ENCODE data around the gene CIB1. TPM values are rescaled to one million over a fixed set of nuclear protein-coding genes. Genes with fewer than 3 reads are reported as not detected.

The CIB1 gene
- total RNA-seq, 3 donors from 2014 or later, result 30.2 to 61.3 (median 49.5) TPM

- no peak for DNase-seq (ENCODE audit: low spot score in 2 of 2)
- no peaks in the 10 kb centered on the region for H3K9me3 ChIP-seq
- H3K36me3 ChIP-seq, result no peaks in the 10 kb centered on the region
- no peaks in the 10 kb centered on the region for H3K27me3 ChIP-seq
- peaks cover 4 to 7% of the 10 kb centered on the region in 2 donors for H3K4me1 ChIP-seq
- no peak overlapping the region for H3K4me3 ChIP-seq
- intact Hi-C loops (cut with DNase I; ENCODE audit: low total_unique reads), result no loop called here
- H3K27ac ChIP-seq, result no peak overlapping the region
- TF ChIP-seq CTCF (IDR thresholded peaks at IDR 0.05) (no peak), POLR2AphosphoS5 (IDR thresholded peaks at IDR 0.05) (no peak), POLR2A (IDR thresholded peaks at IDR 0.05) (no peak)
Observed at GRCh38 chr15:90217671-90218394, 15.9 kb downstream of the CIB1 start.

GRCh38 chr15:90214553-90215196 lies 19.1 kb downstream of the CIB1 start:
- no peak for DNase-seq (ENCODE audit: low spot score in 2 of 2)
- intact Hi-C loops (cut with DNase I; ENCODE audit: low total_unique reads), result loop anchor here (5.0 kb wide), 1 partner anchor 47 kb away; no protein-coding TSS in a partner anchor
- Histone ChIP-seq H3K27me3 (no peaks in the 10 kb centered on the region), H3K9me3 (no peaks in the 10 kb centered on the region), H3K27ac (no peak overlapping the region), H3K36me3 (no peaks in the 10 kb centered on the region), H3K4me3 (no peak overlapping the region), H3K4me1 (peaks cover 0 to 12% of the 10 kb centered on the region in 2 donors)
- TF ChIP-seq POLR2A (IDR thresholded peaks at IDR 0.05) (no peak), POLR2AphosphoS5 (IDR thresholded peaks at IDR 0.05) (no peak), CTCF (IDR thresholded peaks at IDR 0.05) (peak in 1 of 3 donors; percentile 20)

GRCh38 chr15:90213818-90214204 lies 19.9 kb downstream of the CIB1 start:
- H3K27ac ChIP-seq, result peak overlapping the region in 1 of 2 donors; percentile 57
- intact Hi-C loops (cut with DNase I; ENCODE audit: low total_unique reads), result loop anchor here (5.0 kb wide), 1 partner anchor 47 kb away; no protein-coding TSS in a partner anchor
- H3K4me1 ChIP-seq, result peaks cover 0 to 12% of the 10 kb centered on the region in 2 donors
- H3K9me3 ChIP-seq, result no peaks in the 10 kb centered on the region
- DNase-seq (ENCODE audit: low spot score in 2 of 2), result no peak
- no peaks in the 10 kb centered on the region for H3K36me3 ChIP-seq
- no peaks in the 10 kb centered on the region for H3K27me3 ChIP-seq
- no peak overlapping the region for H3K4me3 ChIP-seq
- TF ChIP-seq CTCF (IDR thresholded peaks at IDR 0.05) (no peak), POLR2AphosphoS5 (IDR thresholded peaks at IDR 0.05) (no peak), POLR2A (IDR thresholded peaks at IDR 0.05) (no peak)

- no peak overlapping the region for H3K4me3 ChIP-seq
- peak overlapping the region; percentile 15 to 57 for H3K27ac ChIP-seq
- H3K27me3 ChIP-seq, result no peaks in the 10 kb centered on the region
- no peaks in the 10 kb centered on the region for H3K9me3 ChIP-seq
- DNase-seq (ENCODE audit: low spot score in 2 of 2), result no peak
- peaks cover 0 to 12% of the 10 kb centered on the region in 2 donors for H3K4me1 ChIP-seq
- no peak for TF ChIP-seq POLR2A (IDR thresholded peaks at IDR 0.05)
- no peak for TF ChIP-seq POLR2AphosphoS5 (IDR thresholded peaks at IDR 0.05)
- no peak for TF ChIP-seq CTCF (IDR thresholded peaks at IDR 0.05)
- H3K36me3 ChIP-seq, result no peaks in the 10 kb centered on the region
- intact Hi-C loops (cut with DNase I; ENCODE audit: low total_unique reads), result loop anchor here (5.0 kb wide), 1 partner anchor 46 kb away; no protein-coding TSS in a partner anchor
Observed at GRCh38 chr15:90213122-90213817, 20.5 kb downstream of the CIB1 start.

All from breast epithelium (tissue), 4 donors.